ENCODE results near the gene MAP3K9.

- TF ChIP-seq EZH2 (IDR thresholded peaks at IDR 0.05; ENCODE audit: low read depth, low read length, severe bottlenecking) (no peak), CTCF (IDR thresholded peaks at IDR 0.05; ENCODE audit: control extremely low read depth in 1 of 3, insufficient read depth in 1 of 3, low read depth in 1 of 3, low read length in 3 of 3) (no peak), SRF (IDR thresholded peaks at IDR 0.05; ENCODE audit: low read depth, low read length) (no peak), ATF3 (IDR thresholded peaks at IDR 0.05; ENCODE audit: insufficient read depth, low read depth, low read length) (no peak), BACH1 (IDR thresholded peaks at IDR 0.05; ENCODE audit: low read length) (no peak), MAX (IDR thresholded peaks at IDR 0.05) (no peak), POLR2A (IDR thresholded peaks at IDR 0.05; ENCODE audit: control extremely low read depth in 1 of 2, low read depth in 2 of 2, low read length in 2 of 2) (no peak), CEBPB (IDR thresholded peaks at IDR 0.05; ENCODE audit: low read depth, low read length) (no peak), EP300 (IDR thresholded peaks at IDR 0.05; ENCODE audit: borderline replicate concordance in 1 of 2, low read depth in 2 of 2, low read length in 2 of 2) (no peak), RBBP5 (IDR thresholded peaks at IDR 0.05; ENCODE audit: borderline replicate concordance, low read depth, low read length) (no peak)
Measured at GRCh38 chr14:70857496-70857890, 48.2 kb upstream of the MAP3K9 start.

Data from H1 (cell line).